HepG2 (cell line): ENCODE results near the gene IQSEC1. TPM values are rescaled to one million over a fixed set of nuclear protein-coding genes. Genes with fewer than 3 reads are reported as not detected.
A peak's percentile ranks its signal among the peaks of the same experiment; 100 is the strongest.

Source experiments
- CCDC6 ChIP-seq: sonication (generic); formaldehyde crosslinking; IDR thresholded peaks from 2 replicates; pipeline ENCODE4 v1.8.1; 2022; ENCODE audit warnings: mild to moderate bottlenecking, missing genetic modification reagents, moderate library complexity
- DNMT1 ChIP-seq: sonication (generic); formaldehyde crosslinking; IDR thresholded peaks from 2 replicates; pipeline ENCODE4 v1.5.1; 2020; ENCODE audit warnings: mild to moderate bottlenecking, missing genetic modification reagents
- FOSL1 ChIP-seq: sonication (generic); formaldehyde crosslinking; IDR thresholded peaks from 2 replicates; pipeline ENCODE4 v1.9.0; 2021; ENCODE audit warnings: missing genetic modification reagents, borderline replicate concordance
- FOXP1 ChIP-seq, 2 experiments: fragments of 450-650 bp in 1 of 2; IDR thresholded peaks; 2 replicates each; pipeline ENCODE4 v1.6.1; 2017 to 2018; ENCODE audit warnings: antibody characterized with exemption in 1 of 2
- GATAD2A ChIP-seq: IDR thresholded peaks from 2 replicates; pipeline ENCODE4 v1.6.1; 2016
- KLF16 ChIP-seq, 2 experiments: sonication (generic) in 1 of 2; formaldehyde crosslinking in 1 of 2; IDR thresholded peaks; 2 replicates each; pipeline versions ENCODE4 v1.6.1 to v1.8.0; 2016 to 2023; ENCODE audit warnings: missing genetic modification reagents in 2 of 2, missing compliant biosample characterization in 1 of 2
- LRRFIP1 ChIP-seq: sonication (generic); formaldehyde crosslinking; conservative IDR thresholded peaks from 2 replicates; pipeline ENCODE4 v1.4.0; 2020; ENCODE audit warnings: missing genetic modification reagents
- MAX ChIP-seq: IDR thresholded peaks from 2 replicates; pipeline ENCODE4 v1.6.1; 2012; ENCODE audit warnings: inconsistent platforms
- MBNL3 ChIP-seq: fragments of 250-450 bp; sonication (Bioruptor Pico); conservative IDR thresholded peaks from 2 replicates; pipeline ENCODE4 v1.8.0; 2022; ENCODE audit warnings: mild to moderate bottlenecking, inconsistent platforms
- MIER2 ChIP-seq: IDR thresholded peaks from 2 replicates; pipeline ENCODE4 v1.6.1; 2016; ENCODE audit warnings: missing biosample characterization, missing genetic modification reagents
- MXI1 ChIP-seq: IDR thresholded peaks from 3 replicates; pipeline ENCODE4 v1.6.1; 2012; ENCODE audit warnings: low read depth, low read length, inconsistent platforms, borderline replicate concordance
- POLR2G ChIP-seq: fragments of 200-400 bp; formaldehyde crosslinking; IDR thresholded peaks from 2 replicates; pipeline ENCODE4 v1.6.1; 2018; ENCODE audit warnings: mild to moderate bottlenecking, low read depth, low read length, moderate library complexity
- SALL1 ChIP-seq: sonication (generic); formaldehyde crosslinking; IDR thresholded peaks from 2 replicates; pipeline ENCODE4 v1.8.0; 2022; ENCODE audit warnings: mild to moderate bottlenecking, missing genetic modification reagents
- SRSF9 ChIP-seq: fragments of 200-400 bp; formaldehyde crosslinking; IDR thresholded peaks from 2 replicates; pipeline ENCODE4 v1.6.1; 2018; ENCODE audit warnings: borderline replicate concordance, mild to moderate bottlenecking, low read depth, low read length; ENCODE audit not compliant: insufficient read depth, poor library complexity, severe bottlenecking
- ZBTB39 ChIP-seq: sonication (generic); formaldehyde crosslinking; IDR thresholded peaks from 2 replicates; pipeline ENCODE4 v1.5.0; 2020; ENCODE audit warnings: missing genetic modification reagents
- ZMYM3 ChIP-seq: sonication (generic); formaldehyde crosslinking; IDR thresholded peaks from 2 replicates; pipeline ENCODE4 v1.5.1; 2020; ENCODE audit warnings: mild to moderate bottlenecking, missing genetic modification reagents
- ZNF18 ChIP-seq: sonication (generic); formaldehyde crosslinking; IDR thresholded peaks from 2 replicates; pipeline ENCODE4 v1.8.0; 2022; ENCODE audit warnings: mild to moderate bottlenecking, missing genetic modification reagents; ENCODE audit not compliant: insufficient replicate concordance
- ZNF335 ChIP-seq: sonication (generic); formaldehyde crosslinking; IDR thresholded peaks from 2 replicates; pipeline ENCODE4 v1.4.0; 2020; ENCODE audit warnings: missing genetic modification reagents
- ZNF44 ChIP-seq: sonication (generic); formaldehyde crosslinking; IDR thresholded peaks from 2 replicates; pipeline ENCODE4 v1.5.1; 2020; ENCODE audit warnings: mild to moderate bottlenecking, missing genetic modification reagents
- ZNF513 ChIP-seq: sonication (generic); formaldehyde crosslinking; conservative IDR thresholded peaks from 2 replicates; pipeline ENCODE4 v1.5.0; 2020; ENCODE audit warnings: missing genetic modification reagents
- ZNF605 ChIP-seq: sonication (generic); formaldehyde crosslinking; IDR thresholded peaks from 2 replicates; pipeline ENCODE4 v1.8.0; 2022; ENCODE audit warnings: mild to moderate bottlenecking, missing genetic modification reagents
- ZNF761 ChIP-seq: sonication (generic); formaldehyde crosslinking; conservative IDR thresholded peaks from 2 replicates; pipeline ENCODE4 v1.4.0; 2020; ENCODE audit warnings: mild to moderate bottlenecking, missing genetic modification reagents
- polyA plus RNA-seq, 8 experiments: library from polyadenylated mRNA; depleted of rRNA in 3 of 8; stranded (reverse) in 7 of 8; unstranded in 1 of 8; fragments of >200 nt; fragmentation: Illumina TruSeq in 4 of 8; extraction: Trizol in 4 of 8; gene quantifications; 2 replicates each; pipeline versions ENCODE4 v1.2.1 to v1.2.3, GENCODE V29; 2011 to 2016; ENCODE audit warnings: low read depth in 4 of 8, missing spikeins in 1 of 8, mixed read lengths in 1 of 8; ENCODE audit not compliant: insufficient read depth in 1 of 8
- total RNA-seq, 5 experiments: library from RNA; depleted of rRNA; stranded (reverse); fragments of >200 nt; fragmentation: Illumina TruSeq; extraction: Trizol; gene quantifications; 2 replicates each; pipeline ENCODE4 v1.2.3, GENCODE V29; 2016; ENCODE audit warnings: low read depth in 1 of 5

Gene IQSEC1
- total and polyA plus RNA-seq, 2 of the 13 experiments (the other 11 are each of a cell fraction or from before 2014, with no cell fraction given) = 17.4 to 20.2 TPM

GRCh38 chr3:12894629-12895028 lies 178.6 kb downstream of the IQSEC1 start (continued):
- no peak for TF ChIP-seq ZBTB39 (CRISPR knock-in tag)
- no peak for TF ChIP-seq KLF16 (CRISPR knock-in tag; IDR thresholded peaks at IDR 0.05)
- TF ChIP-seq SALL1 = peak; percentile 25
- TF ChIP-seq LRRFIP1 (CRISPR knock-in tag) = no peak
- TF ChIP-seq FOXP1 (IDR thresholded peaks at IDR 0.05) = no peak
- TF ChIP-seq FOXP1 (CRISPR knock-in tag; IDR thresholded peaks at IDR 0.05) = 0 out of 2 replicates have a peak, but pooled peaks have one; percentile 24
- TF ChIP-seq MAX = peak; percentile 21; the same call in 1 of the 2 replicates
- TF ChIP-seq POLR2G = no peak
- TF ChIP-seq DNMT1 = no peak
- TF ChIP-seq ZNF605 = no peak
- no peak for TF ChIP-seq ZNF18 (CRISPR knock-in tag)
- TF ChIP-seq CCDC6 (CRISPR knock-in tag) = no peak
- TF ChIP-seq MIER2 = no peak
- no peak for TF ChIP-seq MBNL3 (CRISPR knock-in tag)
- TF ChIP-seq SRSF9 = no peak
- no peak for TF ChIP-seq MXI1
- TF ChIP-seq ZNF761 = no peak
- TF ChIP-seq GATAD2A (CRISPR knock-in tag) = peak; percentile 47
- no peak for TF ChIP-seq FOSL1 (CRISPR knock-in tag)
- TF ChIP-seq ZNF513 (CRISPR knock-in tag) = no peak
- no peak; the same call in 1 of the 2 replicates for TF ChIP-seq ZNF44 (CRISPR knock-in tag)
- no peak for TF ChIP-seq ZNF335
- no peak for TF ChIP-seq ZMYM3 (CRISPR knock-in tag)
